Gastroesophageal sphincter (tissue), 3 donors: Measurements from ENCODE around the gene ARV1.

ENCODE experiments used
- CTCF ChIP-seq, 4 experiments: fragments of 200-600 bp in 2 of 4; fragments of 450-650 bp in 2 of 4; sonication (generic) in 1 of 4; IDR thresholded peaks; one replicate each; pipeline ENCODE4 v1.5.1; 2017 to 2019; ENCODE audit warnings: antibody characterized with exemption in 4 of 4, mild to moderate bottlenecking in 2 of 4, moderate library complexity in 2 of 4
- POLR2AphosphoS5 ChIP-seq: sonication (generic); formaldehyde crosslinking; IDR thresholded peaks from one replicate; pipeline ENCODE4 v1.6.1; 2017; ENCODE audit warnings: antibody characterized with exemption

DNA sequence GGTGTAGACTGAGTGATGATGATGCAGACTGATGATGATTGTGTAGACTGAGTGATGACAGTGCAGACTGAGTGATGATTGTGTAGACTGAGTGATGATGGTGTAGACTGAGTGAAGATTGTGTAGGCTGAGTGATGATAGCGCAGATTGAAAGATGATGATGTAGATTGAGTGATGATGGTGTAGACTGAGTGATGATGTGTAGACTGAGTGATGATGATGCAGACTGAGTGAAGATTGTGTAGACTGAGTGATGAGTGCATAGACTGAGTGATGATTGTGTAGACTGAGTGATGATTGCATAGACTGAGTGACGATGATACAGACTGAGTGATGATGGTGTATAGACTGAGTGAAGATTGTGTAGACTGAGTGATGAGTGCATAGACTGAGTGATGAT lies 32.5 kb downstream of the ARV1 start:
- TF ChIP-seq CTCF (IDR thresholded peaks at IDR 0.05): no peak
- TF ChIP-seq POLR2AphosphoS5: no peak
